Measurements from ENCODE around the gene CDHR1. TPM values are rescaled to one million over a fixed set of nuclear protein-coding genes. Genes with fewer than 3 reads are reported as not detected.
"Not testable (repeated sequence)": the region's sequence is repeated elsewhere in the genome, so short reads cannot be mapped to it uniquely, and the experiment has no call there.

Gene CDHR1
- polyA plus RNA-seq, 3 donors from 2014 or later: 0.27 to 5.9 (median 4.1) TPM

DNA sequence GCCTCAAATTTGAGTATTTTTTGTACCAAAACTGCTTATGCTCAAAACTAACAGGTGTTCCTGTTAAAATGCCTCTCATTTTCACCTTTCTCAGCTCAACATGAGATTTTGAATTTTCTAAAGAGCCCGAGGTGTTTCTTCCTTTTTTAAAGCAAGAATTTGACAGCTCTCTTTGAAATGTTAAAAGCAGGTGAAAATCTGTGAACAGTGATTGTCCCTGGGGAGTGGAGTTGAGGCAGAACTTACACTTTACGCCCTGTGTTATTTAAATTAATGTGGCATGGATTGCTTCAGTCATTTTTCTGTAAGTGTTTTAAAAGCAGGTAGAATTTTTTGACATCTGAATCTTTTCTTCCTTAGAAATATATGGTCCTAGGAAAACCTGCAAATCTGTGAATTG lies 29.9 kb upstream of the CDHR1 start:
- Mint-ChIP-seq H3K27ac (no peak overlapping the region), H3K27me3 (ENCODE audit: low read depth in 3 of 3) (peaks cover 2 to 8% (median 3%) of the 10 kb centered on the region in 3 donors), H3K4me3 (no peak overlapping the region), H3K4me1 (no peaks in the 10 kb centered on the region), H3K36me3 (peaks cover 0 to 3% (median 0%) of the 10 kb centered on the region in 3 donors), H3K9me3 (peaks cover 0 to 3% (median 0%) of the 10 kb centered on the region in 6 donors)
- DNase-seq: no peak

- no peaks in the 10 kb centered on the region for H3K4me1 Mint-ChIP-seq
- peaks cover 0 to 3% (median 0%) of the 10 kb centered on the region in 6 donors for H3K9me3 Mint-ChIP-seq
- H3K27ac Mint-ChIP-seq: no peak overlapping the region
- no peak for DNase-seq
- peaks cover 0 to 3% (median 0%) of the 10 kb centered on the region in 3 donors for H3K36me3 Mint-ChIP-seq
- peaks cover 0 to 4% (median 3%) of the 10 kb centered on the region in 3 donors for H3K27me3 Mint-ChIP-seq (ENCODE audit: low read depth in 3 of 3)
- H3K4me3 Mint-ChIP-seq: no peak overlapping the region
Observed at GRCh38 chr10:84166620-84167288, 27.6 kb upstream of the CDHR1 start.

GRCh38 chr10:84167289-84167653 lies 27.1 kb upstream of the CDHR1 start:
- H3K27me3 Mint-ChIP-seq (ENCODE audit: low read depth in 3 of 3); H3K4me1 Mint-ChIP-seq; H3K27ac Mint-ChIP-seq; H3K36me3 Mint-ChIP-seq; H3K4me3 Mint-ChIP-seq; H3K9me3 Mint-ChIP-seq; DNase-seq: not testable (repeated sequence)

DNA sequence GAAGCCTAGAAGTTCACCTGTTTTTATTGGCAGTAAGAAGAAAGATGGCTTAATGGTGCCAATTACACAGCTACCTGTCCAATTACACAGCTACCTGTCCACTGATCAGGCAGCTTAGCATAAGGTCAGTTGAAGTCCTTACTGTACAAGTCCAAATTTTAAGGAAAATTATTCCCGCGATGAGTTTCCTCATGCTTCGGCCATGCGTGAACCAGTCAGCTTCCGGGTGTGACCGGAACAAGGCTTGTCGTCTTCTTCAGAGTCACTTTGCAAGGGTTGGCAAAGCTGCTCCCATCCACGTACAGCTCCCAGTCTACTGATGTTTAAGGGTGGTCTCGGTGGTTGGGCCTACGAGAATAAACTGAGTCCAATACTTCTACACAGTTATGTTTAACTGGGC lies 26.0 kb upstream of the CDHR1 start:
- H3K27ac Mint-ChIP-seq; H3K4me3 Mint-ChIP-seq; H3K9me3 Mint-ChIP-seq; H3K36me3 Mint-ChIP-seq; DNase-seq; H3K27me3 Mint-ChIP-seq (ENCODE audit: low read depth in 3 of 3); H3K4me1 Mint-ChIP-seq: not testable (repeated sequence)

DNA sequence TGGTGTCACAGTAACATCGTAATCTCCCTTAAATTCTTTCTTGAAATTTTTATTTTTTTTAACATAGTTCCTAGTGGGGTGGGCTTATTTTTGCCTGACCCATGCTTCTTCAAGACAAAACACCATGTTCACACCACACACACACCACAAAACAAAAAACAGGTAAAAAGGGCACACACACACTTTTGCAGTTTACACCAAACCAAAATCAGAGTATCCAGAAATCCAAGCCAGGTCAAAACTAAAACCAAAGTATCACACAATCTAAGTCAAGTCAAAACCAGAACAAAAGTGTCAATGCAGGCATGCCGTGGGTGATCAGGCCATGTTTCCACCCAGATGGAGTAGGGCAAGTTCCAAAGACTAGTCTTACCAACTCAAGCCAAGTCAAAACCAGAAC lies 23.1 kb upstream of the CDHR1 start:
- not testable (repeated sequence) for H3K4me3 Mint-ChIP-seq; H3K27me3 Mint-ChIP-seq (ENCODE audit: low read depth in 3 of 3); DNase-seq; H3K9me3 Mint-ChIP-seq; H3K36me3 Mint-ChIP-seq
- peak overlapping the region in 1 of 6 donors; percentile 50 for H3K27ac Mint-ChIP-seq
- H3K4me1 Mint-ChIP-seq: peaks cover 12 to 17% of the 10 kb centered on the region in 2 donors

DNA sequence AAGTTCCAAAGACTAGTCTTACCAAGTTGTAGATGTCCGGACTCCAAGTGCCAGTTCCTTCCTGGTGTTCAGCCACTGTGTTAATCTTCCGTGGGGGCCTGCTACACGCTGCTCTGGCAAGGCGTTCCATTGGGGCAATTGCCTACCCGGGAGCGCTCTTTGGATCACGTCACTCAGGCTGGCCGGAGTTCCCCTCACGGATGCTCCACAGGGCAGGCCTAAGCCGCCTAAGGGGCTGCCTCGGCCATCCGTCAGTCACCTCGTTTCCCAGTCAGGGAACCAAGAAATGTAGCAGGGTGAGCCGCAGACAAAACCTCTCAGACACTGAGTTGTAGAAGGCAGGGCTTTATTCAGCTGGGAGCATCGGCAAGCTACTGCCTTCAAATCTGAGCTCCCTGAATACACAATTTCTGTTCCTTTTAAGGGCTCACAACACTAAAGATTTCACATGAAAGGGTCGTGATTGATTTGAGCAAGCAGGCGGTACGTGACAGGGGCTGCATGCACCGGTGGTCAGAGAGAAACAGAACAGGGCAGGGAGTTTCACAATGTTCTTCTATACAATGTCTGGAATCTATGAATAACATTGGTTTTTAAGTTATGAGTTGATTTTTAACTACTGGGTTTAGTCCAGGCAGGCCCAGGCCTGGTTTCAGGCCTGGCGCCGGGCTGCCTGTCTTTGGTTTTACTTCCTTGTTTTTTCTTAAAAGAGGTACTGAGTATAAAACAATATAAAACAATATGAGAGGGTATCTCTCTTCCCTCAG lies 22.5 kb upstream of the CDHR1 start:
- H3K27me3 Mint-ChIP-seq (ENCODE audit: low read depth in 3 of 3); DNase-seq; H3K9me3 Mint-ChIP-seq; H3K27ac Mint-ChIP-seq; H3K4me3 Mint-ChIP-seq; H3K36me3 Mint-ChIP-seq: not testable (repeated sequence)
- H3K4me1 Mint-ChIP-seq: peaks cover 12 to 17% of the 10 kb centered on the region in 2 donors

GRCh38 chr10:84172467-84173356 lies 21.6 kb upstream of the CDHR1 start:
- H3K4me1 Mint-ChIP-seq: peaks cover 12 to 17% of the 10 kb centered on the region in 2 donors
- H3K27me3 Mint-ChIP-seq (ENCODE audit: low read depth in 3 of 3): peaks cover 0 to 2% (median 2%) of the 10 kb centered on the region in 3 donors
- no peak overlapping the region for H3K4me3 Mint-ChIP-seq
- H3K36me3 Mint-ChIP-seq: no peaks in the 10 kb centered on the region
- peak overlapping the region in 1 of 6 donors; percentile 31 for H3K27ac Mint-ChIP-seq
- H3K9me3 Mint-ChIP-seq: no peaks in the 10 kb centered on the region
- DNase-seq: no peak

DNA sequence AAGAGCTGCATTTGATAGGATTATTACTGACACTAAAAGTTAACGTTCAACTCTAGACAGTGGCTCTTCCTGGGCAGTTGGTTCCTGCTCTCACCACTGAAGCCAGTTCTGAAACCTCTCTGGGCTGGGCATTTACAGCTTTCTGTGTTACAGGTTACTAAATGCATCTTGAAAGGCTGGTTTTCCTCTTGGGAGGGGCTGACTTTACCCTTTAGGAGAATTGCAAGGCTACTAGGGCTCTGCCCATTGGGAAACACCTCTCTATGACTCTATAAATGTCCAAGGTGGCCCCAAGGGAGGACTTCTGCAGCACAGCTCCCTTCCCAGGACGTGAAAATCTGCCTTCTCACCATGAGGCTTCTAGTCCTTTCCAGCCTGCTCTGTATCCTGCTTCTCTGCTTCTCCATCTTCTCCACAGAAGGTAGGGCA lies 20.8 kb upstream of the CDHR1 start, which contains the start of gene GPR15LG:
GPR15LG (plus strand) TSS at position 301 of the 429 bp plus-strand sequence; CDS start at position 352, 51 bp downstream.
- H3K27ac Mint-ChIP-seq: peak within 1 kb of the TSS in 2 of 6 donors; percentile 40 to 46
- H3K4me3 Mint-ChIP-seq: peak within 1 kb of the TSS in 1 of 5 donors; percentile 7

GRCh38 chr10:84175436-84175835 lies 18.9 kb upstream of the CDHR1 start:
- peaks cover 0 to 2% (median 2%) of the 10 kb centered on the region in 3 donors for H3K27me3 Mint-ChIP-seq (ENCODE audit: low read depth in 3 of 3)
- H3K27ac Mint-ChIP-seq: peak overlapping the region in 5 of 6 donors; percentile 21 to 56 (median 40)
- no peaks in the 10 kb centered on the region for H3K9me3 Mint-ChIP-seq
- H3K36me3 Mint-ChIP-seq: no peaks in the 10 kb centered on the region
- peak overlapping the region in 1 of 5 donors; percentile 18 for H3K4me3 Mint-ChIP-seq
- peaks cover 12 to 17% of the 10 kb centered on the region in 2 donors for H3K4me1 Mint-ChIP-seq
- DNase-seq: no peak

More for the DNA sequence above, 20.8 kb upstream of the CDHR1 start, which contains the start of gene GPR15LG:
- Mint-ChIP-seq H3K9me3 (no peaks in the 10 kb centered on the region), H3K4me1 (peaks cover 12 to 17% of the 10 kb centered on the region in 2 donors), H3K36me3 (no peaks in the 10 kb centered on the region), H3K27me3 (ENCODE audit: low read depth in 3 of 3) (peaks cover 0 to 2% (median 2%) of the 10 kb centered on the region in 3 donors)
- no peak for DNase-seq

- peak overlapping the region in 3 of 5 donors; percentile 32 to 71 (median 37) for H3K4me3 Mint-ChIP-seq
- H3K27ac Mint-ChIP-seq: peak overlapping the region in 1 of 6 donors; percentile 97
Observed at GRCh38 chr10:84176351-84176750, 18.0 kb upstream of the CDHR1 start.

GRCh38 chr10:84176836-84177474 lies 17.4 kb upstream of the CDHR1 start:
- no peak for DNase-seq
- Mint-ChIP-seq H3K36me3 (no peaks in the 10 kb centered on the region), H3K4me1 (peaks cover 12 to 17% of the 10 kb centered on the region in 2 donors), H3K4me3 (peak overlapping the region in 2 of 5 donors; percentile 32 to 71), H3K27me3 (ENCODE audit: low read depth in 3 of 3) (peaks cover 0 to 2% (median 2%) of the 10 kb centered on the region in 3 donors), H3K9me3 (no peaks in the 10 kb centered on the region), H3K27ac (peak overlapping the region in 1 of 6 donors; percentile 97)

More at GRCh38 chr10:84176351-84176750, 18.0 kb upstream of the CDHR1 start:
- Mint-ChIP-seq H3K27me3 (ENCODE audit: low read depth in 3 of 3) (peaks cover 0 to 2% (median 2%) of the 10 kb centered on the region in 3 donors), H3K4me1 (peaks cover 12 to 17% of the 10 kb centered on the region in 2 donors), H3K9me3 (no peaks in the 10 kb centered on the region), H3K36me3 (no peaks in the 10 kb centered on the region)
- DNase-seq: no peak

- Mint-ChIP-seq H3K4me3 (no peak overlapping the region), H3K27me3 (ENCODE audit: low read depth in 3 of 3) (peaks cover 2% of the 10 kb centered on the region in 3 donors), H3K36me3 (no peaks in the 10 kb centered on the region), H3K27ac (no peak overlapping the region), H3K9me3 (no peaks in the 10 kb centered on the region), H3K4me1 (peaks cover 12 to 17% of the 10 kb centered on the region in 2 donors)
- peak; percentile 82 to 87 (median 86) for DNase-seq
Observed at GRCh38 chr10:84177541-84178141, 16.7 kb upstream of the CDHR1 start.

Data from immature natural killer cell (primary cell).